Uterus (tissue), 4 donors: ENCODE results near the gene LIX1L. TPM values are rescaled to one million over a fixed set of nuclear protein-coding genes. Genes with fewer than 3 reads are reported as not detected.

Source experiments
- DNase-seq, 2 donors: peaks; one replicate each; pipeline ENCODE4 v3.0.0-alpha.2; 2019 to 2020
- H3K27ac ChIP-seq, 2 donors: fragments of 200-600 bp; sonication (generic); 1 replicate in 1 of 2; 2 replicates in 1 of 2; pipeline ENCODE4 v1.5.1; 2016 to 2018
- H3K27me3 ChIP-seq, 2 donors: fragments of 200-600 bp; sonication (generic); one replicate each; pipeline ENCODE4 v1.5.1; 2018 to 2019; ENCODE audit warnings: control low read depth in 1 of 2
- H3K36me3 ChIP-seq, 2 donors: fragments of 200-600 bp; sonication (generic); one replicate each; pipeline ENCODE4 v1.5.1; 2019; ENCODE audit warnings: control low read depth in 1 of 2
- H3K4me1 ChIP-seq, 2 donors: fragments of 200-600 bp; sonication (generic); one replicate each; pipeline ENCODE4 v1.5.1; 2018 to 2019; ENCODE audit warnings: control low read depth in 1 of 2
- H3K4me3 ChIP-seq, 2 donors: fragments of 200-600 bp; sonication (generic); 1 replicate in 1 of 2; 2 replicates in 1 of 2; pipeline ENCODE4 v1.5.1; 2018 to 2019; ENCODE audit warnings: mild to moderate bottlenecking in 1 of 2
- H3K9me3 ChIP-seq, 2 donors: fragments of 200-600 bp; sonication (generic); one replicate each; pipeline ENCODE4 v1.5.1; 2019; ENCODE audit warnings: control low read depth in 1 of 2
- POLR2A ChIP-seq, 2 donors: fragments of 450-650 bp; IDR thresholded peaks; one replicate each; pipeline ENCODE4 v1.6.1; 2016; ENCODE audit warnings: antibody characterized with exemption in 2 of 2, mild to moderate bottlenecking in 1 of 2, moderate library complexity in 1 of 2
- intact Hi-C: fragments of 100-400 bp; cut with DNase I; formaldehyde crosslinking; loops from one replicate; pipeline ENCODE4 v1.15.1; 2023; ENCODE audit warnings: low total_unique reads
- total RNA-seq, 4 donors: library from RNA; depleted of rRNA in 3 of 4; stranded (reverse); fragments of >200 nt in 3 of 4; gene quantifications; one replicate each; pipeline versions ENCODE4 v1.1.0 to v1.2.4, GENCODE V29; 2014 to 2023
- TF ChIP-seq, protein P1 (sequence below), 4 experiments: fragments of 200-600 bp in 2 of 4; fragments of 450-650 bp in 2 of 4; sonication (generic) in 2 of 4; IDR thresholded peaks; one replicate each; pipeline ENCODE4 v1.5.1; 2016 to 2019; ENCODE audit warnings: antibody characterized with exemption in 4 of 4, mild to moderate bottlenecking in 2 of 4, moderate library complexity in 1 of 4
- donor health status: DM: yes; HTN: yes; CAD: no.

LIX1L gene
- total RNA-seq, 4 donors from 2014 or later: 12.3 to 69.0 (median 32.2) TPM

DNA sequence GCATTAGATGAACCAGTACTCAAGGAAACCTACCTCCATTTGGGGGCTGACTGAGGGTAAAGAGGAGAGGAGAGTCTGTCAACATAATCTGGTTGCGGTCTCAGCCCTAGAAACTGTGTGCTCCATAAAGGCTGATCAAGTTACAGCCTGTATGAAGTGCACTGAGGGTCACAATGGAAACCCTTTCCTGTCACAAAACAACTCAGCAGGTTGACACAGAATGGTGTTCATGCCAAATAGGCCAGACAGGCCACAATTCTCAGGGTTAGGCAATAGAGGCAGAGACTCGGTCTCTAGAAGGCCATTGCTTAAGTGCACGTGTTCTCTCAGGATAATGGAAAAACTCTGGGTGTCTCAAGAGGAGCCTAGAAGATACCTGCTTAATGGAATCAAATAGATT is 68.1 kb downstream of the LIX1L start:
- no peak overlapping the region for H3K4me3 ChIP-seq
- no peak for TF ChIP-seq POLR2A (IDR thresholded peaks at IDR 0.05)
- TF ChIP-seq, protein P1, sequence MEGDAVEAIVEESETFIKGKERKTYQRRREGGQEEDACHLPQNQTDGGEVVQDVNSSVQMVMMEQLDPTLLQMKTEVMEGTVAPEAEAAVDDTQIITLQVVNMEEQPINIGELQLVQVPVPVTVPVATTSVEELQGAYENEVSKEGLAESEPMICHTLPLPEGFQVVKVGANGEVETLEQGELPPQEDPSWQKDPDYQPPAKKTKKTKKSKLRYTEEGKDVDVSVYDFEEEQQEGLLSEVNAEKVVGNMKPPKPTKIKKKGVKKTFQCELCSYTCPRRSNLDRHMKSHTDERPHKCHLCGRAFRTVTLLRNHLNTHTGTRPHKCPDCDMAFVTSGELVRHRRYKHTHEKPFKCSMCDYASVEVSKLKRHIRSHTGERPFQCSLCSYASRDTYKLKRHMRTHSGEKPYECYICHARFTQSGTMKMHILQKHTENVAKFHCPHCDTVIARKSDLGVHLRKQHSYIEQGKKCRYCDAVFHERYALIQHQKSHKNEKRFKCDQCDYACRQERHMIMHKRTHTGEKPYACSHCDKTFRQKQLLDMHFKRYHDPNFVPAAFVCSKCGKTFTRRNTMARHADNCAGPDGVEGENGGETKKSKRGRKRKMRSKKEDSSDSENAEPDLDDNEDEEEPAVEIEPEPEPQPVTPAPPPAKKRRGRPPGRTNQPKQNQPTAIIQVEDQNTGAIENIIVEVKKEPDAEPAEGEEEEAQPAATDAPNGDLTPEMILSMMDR (IDR thresholded peaks at IDR 0.05): no peak
- no peaks in the 10 kb centered on the region for H3K27me3 ChIP-seq
- peak overlapping the region in 1 of 2 donors; percentile 1 for H3K27ac ChIP-seq
- intact Hi-C loops: loop anchor here (10.0 kb wide), 1 partner anchor 125 kb away; no protein-coding TSS in a partner anchor
- DNase-seq: no peak
- H3K4me1 ChIP-seq: peaks cover 5 to 8% of the 10 kb centered on the region in 2 donors
- H3K9me3 ChIP-seq: no peaks in the 10 kb centered on the region
- H3K36me3 ChIP-seq: no peaks in the 10 kb centered on the region

DNA sequence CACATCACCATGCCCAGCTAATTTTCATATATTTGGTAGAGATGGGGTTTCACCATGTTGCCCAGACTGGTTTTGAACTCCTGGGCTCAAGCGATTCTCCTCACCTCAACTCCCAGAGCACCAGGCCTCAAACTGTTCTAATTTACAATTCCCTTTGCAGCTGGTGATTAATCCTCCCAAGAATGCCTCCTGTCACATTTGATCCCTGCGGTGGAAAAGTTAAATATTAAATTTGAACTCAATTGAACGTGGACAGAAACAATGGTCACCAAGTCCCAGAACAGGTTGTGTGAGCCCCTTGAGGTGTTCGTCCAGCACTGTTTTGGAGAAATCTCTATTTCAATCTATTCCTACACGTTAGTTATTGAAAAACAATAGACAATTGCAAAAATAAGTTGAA is 70.2 kb downstream of the LIX1L start:
- H3K27ac ChIP-seq: no peak overlapping the region
- intact Hi-C loops: no loop called here
- DNase-seq: no peak

DNA sequence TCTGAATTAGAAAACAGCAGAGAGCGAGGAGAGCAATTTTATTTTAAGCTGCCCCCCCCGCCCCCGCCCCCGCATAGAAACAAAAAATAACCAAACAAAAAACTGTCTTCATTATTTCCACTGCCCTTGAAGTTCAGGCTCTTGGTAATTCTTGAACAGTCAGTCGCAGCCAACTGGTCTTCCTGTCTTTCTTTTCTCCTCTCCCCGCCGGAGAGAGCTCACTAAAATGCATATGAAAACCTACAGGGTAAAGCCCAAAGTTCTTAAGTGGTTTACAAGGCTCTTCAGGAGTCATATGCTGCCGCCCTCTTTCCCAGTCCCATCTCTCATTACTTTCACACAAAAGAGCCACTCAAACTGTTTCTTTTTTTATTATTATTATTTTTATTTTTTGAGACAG is 71.0 kb downstream of the LIX1L start:
- Histone ChIP-seq H3K27ac (peak overlapping the region in 1 of 2 donors; percentile 62), H3K4me3 (no peak overlapping the region), H3K36me3 (no peaks in the 10 kb centered on the region), H3K9me3 (no peaks in the 10 kb centered on the region), H3K4me1 (no peaks in the 10 kb centered on the region), H3K27me3 (no peaks in the 10 kb centered on the region)
- no peak for DNase-seq
- intact Hi-C loops: no loop called here
- TF ChIP-seq, protein P1 (IDR thresholded peaks at IDR 0.05): no peak
- no peak for TF ChIP-seq POLR2A (IDR thresholded peaks at IDR 0.05)

More for the DNA sequence above, 70.2 kb downstream of the LIX1L start:
- Histone ChIP-seq H3K36me3 (no peaks in the 10 kb centered on the region), H3K9me3 (no peaks in the 10 kb centered on the region), H3K4me3 (no peak overlapping the region), H3K4me1 (peaks cover 2 to 4% of the 10 kb centered on the region in 2 donors), H3K27me3 (no peaks in the 10 kb centered on the region)
- TF ChIP-seq, protein P1 (IDR thresholded peaks at IDR 0.05): no peak
- no peak for TF ChIP-seq POLR2A (IDR thresholded peaks at IDR 0.05)

DNA sequence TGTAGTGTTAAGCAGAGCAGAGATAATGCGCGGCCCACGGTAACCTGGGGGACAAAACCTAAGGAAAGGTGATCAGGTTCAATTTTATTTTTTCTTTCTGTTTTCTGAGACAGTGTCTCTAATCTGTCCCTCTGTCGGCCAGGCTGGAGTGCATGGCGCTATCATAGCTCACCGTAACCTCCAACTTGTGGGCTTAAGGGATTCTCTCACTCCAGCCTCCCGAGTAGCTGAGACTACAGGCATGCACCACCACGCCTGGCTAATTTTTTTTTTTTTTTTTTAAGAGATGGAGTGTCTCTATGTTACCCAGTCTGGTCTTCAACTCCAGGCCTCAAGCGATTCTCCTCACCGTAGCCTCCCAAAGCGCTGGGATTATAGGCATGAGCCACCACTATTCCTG is 71.4 kb downstream of the LIX1L start:
- intact Hi-C loops: no loop called here
- H3K4me1 ChIP-seq: no peaks in the 10 kb centered on the region
- peak overlapping the region; percentile 56 to 62 for H3K27ac ChIP-seq
- no peaks in the 10 kb centered on the region for H3K27me3 ChIP-seq
- no peaks in the 10 kb centered on the region for H3K9me3 ChIP-seq
- H3K36me3 ChIP-seq: no peaks in the 10 kb centered on the region
- no peak for TF ChIP-seq POLR2A (IDR thresholded peaks at IDR 0.05)
- TF ChIP-seq, protein P1 (IDR thresholded peaks at IDR 0.05): no peak
- no peak for DNase-seq
- peak overlapping the region; percentile 60 to 71 for H3K4me3 ChIP-seq

DNA sequence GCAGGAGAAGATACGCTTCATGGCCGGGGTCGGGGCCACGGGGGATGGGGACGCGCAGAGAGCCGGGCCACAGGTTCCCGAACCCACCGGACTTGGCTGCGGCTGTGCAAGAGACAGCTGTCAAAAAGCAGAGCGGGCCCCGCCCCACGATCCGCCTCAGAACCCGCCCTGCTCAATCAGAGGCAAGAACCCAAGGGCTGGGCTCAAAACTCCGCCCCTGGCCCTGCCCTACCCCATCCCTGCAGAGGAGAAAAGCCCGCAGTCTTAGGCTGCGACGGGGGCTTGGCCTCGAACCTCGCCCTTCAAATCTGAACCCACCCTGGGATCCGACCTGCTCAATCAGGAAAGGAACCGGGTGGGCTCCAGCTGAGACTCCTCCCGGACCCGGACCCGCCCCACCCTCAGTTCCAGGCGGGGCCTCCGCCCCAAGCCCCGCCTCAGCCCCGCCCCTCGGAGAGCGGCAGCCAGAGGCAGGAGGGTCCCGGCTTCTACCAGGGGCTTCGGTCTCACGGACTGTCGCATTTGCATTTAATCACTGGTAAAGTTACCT is 72.0 kb downstream of the LIX1L start, which contains the start of gene ANKRD35:
ANKRD35 (minus strand) TSS at position 129 of the 550 bp plus-strand sequence; CDS start at position 21, 108 bp downstream.
- H3K36me3 ChIP-seq: no peaks in the 10 kb centered on the region
- DNase-seq: peak; percentile 76 to 79
- H3K4me3 ChIP-seq: peak within 1 kb of the TSS; percentile 60 to 71
- peak within 1 kb of the TSS; percentile 56 to 62 for H3K27ac ChIP-seq
- H3K4me1 ChIP-seq: no peaks in the 10 kb centered on the region
- H3K9me3 ChIP-seq: no peaks in the 10 kb centered on the region
- H3K27me3 ChIP-seq: no peaks in the 10 kb centered on the region
- intact Hi-C loops: no loop called here
- TF ChIP-seq, protein P1 (IDR thresholded peaks at IDR 0.05): no peak
- TF ChIP-seq POLR2A (IDR thresholded peaks at IDR 0.05): no peak
